Stimulated activated CD8-positive, alpha-beta memory T cell treated with anti-CD3 and anti-CD28 coated beads, Interleukin-15, amount 100 ng/mL, for 24 hours (primary cell): ENCODE measurements around the gene CHRM4.
"Not testable (repeated sequence)": the region's sequence is repeated elsewhere in the genome, so short reads cannot be mapped to it uniquely, and the experiment has no call there.

ENCODE experiments used
- DNase-seq: peaks from one replicate; pipeline ENCODE4 v3.0.0-alpha.2; 2020; ENCODE audit warnings: low read depth

CHRM4 gene

GRCh38 chr11:46381819-46382645 lies 9.5 kb downstream of the CHRM4 start:
- DNase-seq = no peak

GRCh38 chr11:46381048-46381818 lies 10.3 kb downstream of the CHRM4 start, which contains the start of gene MDK:
MDK (plus strand) TSS chr11:46381669; CDS start chr11:46382058, 389 bp downstream.
- DNase-seq = no peak

- DNase-seq = no peak
Observed at GRCh38 chr11:46380340-46381047, 11.1 kb downstream of the CHRM4 start.

- not testable (repeated sequence) for DNase-seq
Observed at GRCh38 chr11:46379482-46380293, 11.9 kb downstream of the CHRM4 start.

- DNase-seq = no peak
Observed at GRCh38 chr11:46378811-46379481, 12.6 kb downstream of the CHRM4 start.

GRCh38 chr11:46378296-46378695 lies 13.3 kb downstream of the CHRM4 start:
- DNase-seq = no peak

- no peak for DNase-seq
Observed at GRCh38 chr11:46377831-46378230, 13.7 kb downstream of the CHRM4 start.

- DNase-seq = no peak
Observed at GRCh38 chr11:46377290-46377689, 14.3 kb downstream of the CHRM4 start.

GRCh38 chr11:46376258-46377050 lies 15.1 kb downstream of the CHRM4 start:
- DNase-seq = no peak

GRCh38 chr11:46375392-46376101 lies 16.0 kb downstream of the CHRM4 start:
- DNase-seq = no peak

- no peak for DNase-seq
Observed at GRCh38 chr11:46374815-46375214, 16.8 kb downstream of the CHRM4 start.

- DNase-seq = no peak
Observed at GRCh38 chr11:46373787-46374740, 17.5 kb downstream of the CHRM4 start.

GRCh38 chr11:46372501-46372900 lies 19.1 kb downstream of the CHRM4 start:
- not testable (repeated sequence) for DNase-seq

GRCh38 chr11:46372086-46372485 lies 19.5 kb downstream of the CHRM4 start:
- no peak for DNase-seq

- DNase-seq = not testable (repeated sequence)
Observed at GRCh38 chr11:46371262-46371661, 20.3 kb downstream of the CHRM4 start.

GRCh38 chr11:46370253-46370652 lies 21.3 kb downstream of the CHRM4 start:
- no peak for DNase-seq

- DNase-seq = no peak
Observed at GRCh38 chr11:46369458-46370152, 22.0 kb downstream of the CHRM4 start.

GRCh38 chr11:46367916-46368267 lies 23.7 kb downstream of the CHRM4 start:
- no peak for DNase-seq
